ENCODE results near the gene SLAMF7. TPM values are rescaled to one million over a fixed set of nuclear protein-coding genes. Genes with fewer than 3 reads are reported as not detected.

Gene SLAMF7
- total and polyA plus RNA-seq, 4 donors = 0.80 to 2.9 (median 1.1) TPM

DNA sequence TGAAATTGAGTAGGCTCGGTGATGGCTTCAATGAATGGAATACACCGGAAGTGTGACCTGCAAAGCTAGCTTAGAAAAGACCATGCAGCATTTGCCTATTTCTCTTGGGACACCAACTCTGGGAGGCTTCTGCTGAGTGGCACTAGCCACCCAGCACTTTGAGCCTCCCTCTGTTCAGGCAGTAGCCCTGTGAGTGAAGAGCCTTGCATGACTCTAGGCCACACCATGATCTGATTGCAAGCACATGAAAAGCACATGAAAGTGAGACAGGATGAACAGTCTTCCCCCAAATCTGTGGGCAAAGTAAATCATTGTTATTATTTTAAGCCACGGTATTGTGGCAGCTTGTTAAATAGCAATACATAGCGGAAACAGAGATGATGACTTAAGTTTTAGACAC lies 30.2 kb upstream of the SLAMF7 start:
- no peaks in the 10 kb centered on the region for H3K4me1 ChIP-seq (ENCODE audit: control insufficient read depth in 4 of 4, insufficient read depth in 4 of 4, low read length in 3 of 4)

DNA sequence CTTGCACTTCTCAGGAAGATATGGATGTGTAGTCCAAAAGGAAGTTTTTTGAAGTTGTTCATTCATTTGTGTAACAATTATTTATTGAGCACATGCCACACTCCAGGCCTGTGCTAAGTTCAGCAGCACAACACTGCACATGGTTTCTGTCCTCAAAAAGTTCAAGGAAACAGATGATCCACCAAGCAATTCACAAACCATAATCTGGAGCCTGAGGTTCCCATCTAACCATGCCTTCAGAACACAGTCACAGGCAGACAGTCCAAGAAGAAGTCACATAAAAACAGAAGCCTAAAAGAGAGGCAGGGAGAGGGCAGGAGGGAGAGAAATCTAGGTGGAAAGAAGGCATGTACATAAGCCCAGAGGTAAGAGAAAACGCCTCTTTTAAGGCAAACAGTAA lies 29.3 kb upstream of the SLAMF7 start:
- 67% methylated on average over 1 of the region's 1 CpG for WGBS
- Histone ChIP-seq H3K9me3 (ENCODE audit: control insufficient read depth in 4 of 4, low read length in 3 of 4) (no peaks in the 10 kb centered on the region), H3K27ac (ENCODE audit: low read depth in 1 of 2, low read length in 2 of 2) (peak overlapping the region in 1 of 2 donors; percentile 35), H3K4me1 (ENCODE audit: control insufficient read depth in 4 of 4, insufficient read depth in 4 of 4, low read length in 3 of 4) (no peaks in the 10 kb centered on the region), H3K36me3 (ENCODE audit: control insufficient read depth in 4 of 4, insufficient read depth in 3 of 4, low read depth in 1 of 4, low read length in 3 of 4) (no peaks in the 10 kb centered on the region), H3K4me3 (ENCODE audit: low read depth in 1 of 3, low read length in 3 of 3) (peak overlapping the region in 1 of 3 donors; percentile 12), H3K27me3 (ENCODE audit: control insufficient read depth in 4 of 4, insufficient read depth in 4 of 4, low read length in 3 of 4) (no peaks in the 10 kb centered on the region), H3K9ac (ENCODE audit: low read depth in 1 of 2, low read length in 2 of 2) (peak overlapping the region in 1 of 2 donors; percentile 12)
- no peak for TF ChIP-seq JUND (IDR thresholded peaks at IDR 0.05)
- TF ChIP-seq FOXA1 (IDR thresholded peaks at IDR 0.05) = no peak
- TF ChIP-seq, protein P1, sequence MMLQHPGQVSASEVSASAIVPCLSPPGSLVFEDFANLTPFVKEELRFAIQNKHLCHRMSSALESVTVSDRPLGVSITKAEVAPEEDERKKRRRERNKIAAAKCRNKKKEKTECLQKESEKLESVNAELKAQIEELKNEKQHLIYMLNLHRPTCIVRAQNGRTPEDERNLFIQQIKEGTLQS (IDR thresholded peaks at IDR 0.05) = no peak
- TF ChIP-seq SP1 (IDR thresholded peaks at IDR 0.05) = no peak
- TF ChIP-seq, protein P2, sequence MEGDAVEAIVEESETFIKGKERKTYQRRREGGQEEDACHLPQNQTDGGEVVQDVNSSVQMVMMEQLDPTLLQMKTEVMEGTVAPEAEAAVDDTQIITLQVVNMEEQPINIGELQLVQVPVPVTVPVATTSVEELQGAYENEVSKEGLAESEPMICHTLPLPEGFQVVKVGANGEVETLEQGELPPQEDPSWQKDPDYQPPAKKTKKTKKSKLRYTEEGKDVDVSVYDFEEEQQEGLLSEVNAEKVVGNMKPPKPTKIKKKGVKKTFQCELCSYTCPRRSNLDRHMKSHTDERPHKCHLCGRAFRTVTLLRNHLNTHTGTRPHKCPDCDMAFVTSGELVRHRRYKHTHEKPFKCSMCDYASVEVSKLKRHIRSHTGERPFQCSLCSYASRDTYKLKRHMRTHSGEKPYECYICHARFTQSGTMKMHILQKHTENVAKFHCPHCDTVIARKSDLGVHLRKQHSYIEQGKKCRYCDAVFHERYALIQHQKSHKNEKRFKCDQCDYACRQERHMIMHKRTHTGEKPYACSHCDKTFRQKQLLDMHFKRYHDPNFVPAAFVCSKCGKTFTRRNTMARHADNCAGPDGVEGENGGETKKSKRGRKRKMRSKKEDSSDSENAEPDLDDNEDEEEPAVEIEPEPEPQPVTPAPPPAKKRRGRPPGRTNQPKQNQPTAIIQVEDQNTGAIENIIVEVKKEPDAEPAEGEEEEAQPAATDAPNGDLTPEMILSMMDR (IDR thresholded peaks at IDR 0.05; ENCODE audit: low read depth, low read length, missing input control) = no peak
- TF ChIP-seq HNF4A (conservative IDR thresholded peaks at IDR 0.05) = no peak
- TF ChIP-seq EGR1 (IDR thresholded peaks at IDR 0.05; ENCODE audit: low read depth in 2 of 2) = no peak
- TF ChIP-seq NR2F2 (IDR thresholded peaks at IDR 0.05) = no peak
- TF ChIP-seq, protein P3, sequence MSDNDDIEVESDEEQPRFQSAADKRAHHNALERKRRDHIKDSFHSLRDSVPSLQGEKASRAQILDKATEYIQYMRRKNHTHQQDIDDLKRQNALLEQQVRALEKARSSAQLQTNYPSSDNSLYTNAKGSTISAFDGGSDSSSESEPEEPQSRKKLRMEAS (IDR thresholded peaks at IDR 0.05) = no peak
- TF ChIP-seq, protein P4, sequence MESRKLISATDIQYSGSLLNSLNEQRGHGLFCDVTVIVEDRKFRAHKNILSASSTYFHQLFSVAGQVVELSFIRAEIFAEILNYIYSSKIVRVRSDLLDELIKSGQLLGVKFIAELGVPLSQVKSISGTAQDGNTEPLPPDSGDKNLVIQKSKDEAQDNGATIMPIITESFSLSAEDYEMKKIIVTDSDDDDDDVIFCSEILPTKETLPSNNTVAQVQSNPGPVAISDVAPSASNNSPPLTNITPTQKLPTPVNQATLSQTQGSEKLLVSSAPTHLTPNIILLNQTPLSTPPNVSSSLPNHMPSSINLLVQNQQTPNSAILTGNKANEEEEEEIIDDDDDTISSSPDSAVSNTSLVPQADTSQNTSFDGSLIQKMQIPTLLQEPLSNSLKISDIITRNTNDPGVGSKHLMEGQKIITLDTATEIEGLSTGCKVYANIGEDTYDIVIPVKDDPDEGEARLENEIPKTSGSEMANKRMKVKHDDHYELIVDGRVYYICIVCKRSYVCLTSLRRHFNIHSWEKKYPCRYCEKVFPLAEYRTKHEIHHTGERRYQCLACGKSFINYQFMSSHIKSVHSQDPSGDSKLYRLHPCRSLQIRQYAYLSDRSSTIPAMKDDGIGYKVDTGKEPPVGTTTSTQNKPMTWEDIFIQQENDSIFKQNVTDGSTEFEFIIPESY (IDR thresholded peaks at IDR 0.05) = no peak
- no peak for TF ChIP-seq HNF4G (IDR thresholded peaks at IDR 0.05)
- TF ChIP-seq, protein P5, sequence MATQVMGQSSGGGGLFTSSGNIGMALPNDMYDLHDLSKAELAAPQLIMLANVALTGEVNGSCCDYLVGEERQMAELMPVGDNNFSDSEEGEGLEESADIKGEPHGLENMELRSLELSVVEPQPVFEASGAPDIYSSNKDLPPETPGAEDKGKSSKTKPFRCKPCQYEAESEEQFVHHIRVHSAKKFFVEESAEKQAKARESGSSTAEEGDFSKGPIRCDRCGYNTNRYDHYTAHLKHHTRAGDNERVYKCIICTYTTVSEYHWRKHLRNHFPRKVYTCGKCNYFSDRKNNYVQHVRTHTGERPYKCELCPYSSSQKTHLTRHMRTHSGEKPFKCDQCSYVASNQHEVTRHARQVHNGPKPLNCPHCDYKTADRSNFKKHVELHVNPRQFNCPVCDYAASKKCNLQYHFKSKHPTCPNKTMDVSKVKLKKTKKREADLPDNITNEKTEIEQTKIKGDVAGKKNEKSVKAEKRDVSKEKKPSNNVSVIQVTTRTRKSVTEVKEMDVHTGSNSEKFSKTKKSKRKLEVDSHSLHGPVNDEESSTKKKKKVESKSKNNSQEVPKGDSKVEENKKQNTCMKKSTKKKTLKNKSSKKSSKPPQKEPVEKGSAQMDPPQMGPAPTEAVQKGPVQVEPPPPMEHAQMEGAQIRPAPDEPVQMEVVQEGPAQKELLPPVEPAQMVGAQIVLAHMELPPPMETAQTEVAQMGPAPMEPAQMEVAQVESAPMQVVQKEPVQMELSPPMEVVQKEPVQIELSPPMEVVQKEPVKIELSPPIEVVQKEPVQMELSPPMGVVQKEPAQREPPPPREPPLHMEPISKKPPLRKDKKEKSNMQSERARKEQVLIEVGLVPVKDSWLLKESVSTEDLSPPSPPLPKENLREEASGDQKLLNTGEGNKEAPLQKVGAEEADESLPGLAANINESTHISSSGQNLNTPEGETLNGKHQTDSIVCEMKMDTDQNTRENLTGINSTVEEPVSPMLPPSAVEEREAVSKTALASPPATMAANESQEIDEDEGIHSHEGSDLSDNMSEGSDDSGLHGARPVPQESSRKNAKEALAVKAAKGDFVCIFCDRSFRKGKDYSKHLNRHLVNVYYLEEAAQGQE (IDR thresholded peaks at IDR 0.05) = no peak
- no peak for TF ChIP-seq FOXA2 (IDR thresholded peaks at IDR 0.05)
- no peak for TF ChIP-seq RAD21 (IDR thresholded peaks at IDR 0.05)
- TF ChIP-seq YY1 (IDR thresholded peaks at IDR 0.05) = no peak
- TF ChIP-seq RXRA (IDR thresholded peaks at IDR 0.05) = no peak
- DNase-seq (ENCODE audit: low spot score) = no peak

More for the DNA sequence above, 30.2 kb upstream of the SLAMF7 start:
- H3K9me3 ChIP-seq (ENCODE audit: control insufficient read depth in 4 of 4, low read length in 3 of 4) = no peaks in the 10 kb centered on the region
- no peak for DNase-seq (ENCODE audit: low spot score)
- no peaks in the 10 kb centered on the region for H3K36me3 ChIP-seq (ENCODE audit: control insufficient read depth in 4 of 4, insufficient read depth in 3 of 4, low read depth in 1 of 4, low read length in 3 of 4)
- TF ChIP-seq RAD21 (IDR thresholded peaks at IDR 0.05) (no peak), HNF4G (IDR thresholded peaks at IDR 0.05) (no peak), HNF4A (conservative IDR thresholded peaks at IDR 0.05) (no peak), TAF1 (conservative IDR thresholded peaks at IDR 0.05) (no peak), JUND (IDR thresholded peaks at IDR 0.05) (no peak), RXRA (IDR thresholded peaks at IDR 0.05) (no peak), FOXA1 (IDR thresholded peaks at IDR 0.05) (no peak), NR2F2 (IDR thresholded peaks at IDR 0.05) (no peak), SP1 (IDR thresholded peaks at IDR 0.05) (no peak)
- TF ChIP-seq, protein P4 (IDR thresholded peaks at IDR 0.05) = no peak
- no peaks in the 10 kb centered on the region for H3K27me3 ChIP-seq (ENCODE audit: control insufficient read depth in 4 of 4, insufficient read depth in 4 of 4, low read length in 3 of 4)
- H3K9ac ChIP-seq (ENCODE audit: low read depth in 1 of 2, low read length in 2 of 2) = no peak overlapping the region
- peak overlapping the region in 1 of 2 donors; percentile 53 for H3K27ac ChIP-seq (ENCODE audit: low read depth in 1 of 2, low read length in 2 of 2)
- WGBS = 85% methylated on average over 4 of the region's 4 CpGs
- H3K4me3 ChIP-seq (ENCODE audit: low read depth in 1 of 3, low read length in 3 of 3) = no peak overlapping the region

Measured in liver (tissue), 9 donors.